RCC 7860 (cell line): Measurements from ENCODE around the gene P2RX1.
"Not testable (repeated sequence)": the region's sequence is repeated elsewhere in the genome, so short reads cannot be mapped to it uniquely, and the experiment has no call there.

Source experiments
- DNase-seq: peaks from one replicate; pipeline ENCODE4 v3.0.0-alpha.2; 2015; ENCODE audit warnings: low spot score
- FAIRE-seq: peaks from 2 replicates; lab custom pipeline; 2012; peaks lifted over from hg19 to GRCh38; lab: Jason Lieb, UNC

P2RX1 gene

DNA sequence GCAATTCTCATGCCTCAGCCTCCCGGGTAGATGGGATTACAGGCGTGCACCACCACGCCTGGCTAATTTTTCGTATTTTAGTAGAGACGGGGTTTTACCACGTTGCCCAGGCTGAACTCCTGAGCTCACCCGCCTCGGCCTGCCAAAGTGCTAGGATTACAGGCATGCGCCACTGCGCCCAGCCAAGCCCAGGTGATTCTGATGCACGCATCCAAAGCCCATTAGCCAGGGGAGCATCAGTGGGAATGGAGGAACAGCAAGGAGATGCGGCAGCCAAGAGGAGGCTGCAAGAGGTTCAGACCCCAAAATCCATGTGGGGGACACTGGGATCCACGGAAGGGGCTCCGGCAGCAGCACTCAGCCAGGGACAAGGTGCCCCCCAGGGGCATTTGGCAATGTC is 35.9 kb upstream of the P2RX1 start:
- no peak for DNase-seq
- FAIRE-seq: no peak

DNA sequence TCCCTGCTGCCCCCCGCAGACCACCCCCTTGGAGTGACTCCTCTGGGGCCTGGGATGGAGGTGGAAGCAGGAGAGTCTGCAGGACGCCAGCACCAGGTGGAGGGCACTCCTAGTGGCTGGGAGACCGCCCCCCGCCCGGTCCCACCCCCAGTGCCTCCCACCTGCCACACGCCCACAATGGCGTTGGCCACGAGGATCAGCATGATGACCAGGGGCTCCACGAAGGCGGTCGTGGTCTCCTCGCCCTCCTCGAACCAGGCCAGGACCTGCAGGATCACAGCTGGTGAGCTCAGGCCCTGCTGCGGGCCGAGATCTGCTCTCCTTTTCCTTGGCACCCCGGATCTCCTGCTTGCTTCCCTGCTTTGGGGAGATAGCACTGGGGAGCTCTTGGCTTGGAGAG is 35.2 kb upstream of the P2RX1 start:
- DNase-seq (no peak), FAIRE-seq (no peak)

DNA sequence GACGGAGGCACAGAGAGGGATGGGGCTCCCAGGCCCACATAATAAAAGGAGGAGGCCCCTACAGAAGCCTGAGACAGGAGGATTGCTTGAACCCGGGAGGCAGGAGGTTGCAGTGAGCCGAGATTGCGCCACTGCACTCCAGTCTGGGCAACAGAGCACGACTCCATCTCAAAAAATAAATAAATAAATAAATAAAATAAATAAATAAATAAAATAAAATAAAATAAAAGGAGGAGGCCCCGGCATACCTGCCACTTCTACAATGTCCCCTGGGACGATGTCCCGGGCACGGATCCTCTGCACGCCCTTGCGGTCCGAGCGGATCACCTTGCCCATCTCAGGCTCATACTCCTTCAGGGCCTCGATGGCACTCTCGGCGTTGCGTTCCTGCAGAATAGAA is 34.7 kb upstream of the P2RX1 start:
- FAIRE-seq: no peak
- no peak for DNase-seq

GRCh38 chr17:3950584-3950983 is 34.3 kb upstream of the P2RX1 start:
- DNase-seq: no peak
- FAIRE-seq: no peak

DNA sequence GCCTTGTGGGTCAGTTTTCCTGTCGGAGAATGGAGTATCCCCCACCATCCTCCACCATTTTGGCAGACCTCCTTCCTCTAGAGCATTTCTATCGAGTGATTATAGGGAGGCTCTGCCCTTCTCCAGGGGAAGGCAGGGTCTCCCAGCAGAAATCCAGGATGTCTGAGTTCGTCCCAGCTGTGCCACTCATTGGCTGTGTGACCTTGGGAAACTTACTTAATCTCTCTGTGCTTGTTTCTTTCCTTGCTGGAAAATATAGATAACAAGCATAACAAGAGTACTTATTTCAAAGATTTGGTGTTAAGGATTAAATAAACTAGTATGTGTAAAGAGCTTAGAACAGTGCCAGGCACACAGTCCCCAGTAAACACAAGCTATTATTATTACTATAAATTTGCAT is 33.2 kb upstream of the P2RX1 start:
- FAIRE-seq: no peak
- DNase-seq: no peak

DNA sequence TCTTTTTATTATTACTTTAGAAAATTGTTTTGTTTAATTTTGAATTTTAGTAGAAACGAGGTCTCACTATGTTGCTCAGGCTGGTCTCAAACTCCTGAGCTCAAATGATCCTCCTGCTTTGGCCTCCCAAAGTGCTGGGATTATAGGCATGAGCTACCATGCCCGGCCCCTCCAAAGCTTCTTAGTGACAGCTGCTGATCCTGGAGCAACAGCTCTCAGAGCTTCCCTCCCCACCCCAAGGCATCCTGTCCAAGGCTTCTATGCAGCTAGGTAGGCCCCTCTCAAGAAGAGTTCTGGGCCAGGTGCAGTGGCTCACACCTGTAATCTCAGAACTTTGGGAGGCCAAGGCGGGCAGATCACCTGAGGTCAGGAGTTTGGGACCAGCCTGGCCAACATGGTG is 32.3 kb upstream of the P2RX1 start:
- DNase-seq, FAIRE-seq: not testable (repeated sequence)

- FAIRE-seq (no peak), DNase-seq (no peak)
These were observed 31.1 kb upstream of the P2RX1 start for GRCh38 chr17:3947318-3947810.

GRCh38 chr17:3946711-3947235 is 30.5 kb upstream of the P2RX1 start:
- DNase-seq (no peak), FAIRE-seq (no peak)

- DNase-seq (no peak), FAIRE-seq (no peak)
These were observed 28.5 kb upstream of the P2RX1 start for GRCh38 chr17:3944485-3945388.

GRCh38 chr17:3943240-3943891 is 27.1 kb upstream of the P2RX1 start:
- FAIRE-seq (no peak), DNase-seq (no peak)

DNA sequence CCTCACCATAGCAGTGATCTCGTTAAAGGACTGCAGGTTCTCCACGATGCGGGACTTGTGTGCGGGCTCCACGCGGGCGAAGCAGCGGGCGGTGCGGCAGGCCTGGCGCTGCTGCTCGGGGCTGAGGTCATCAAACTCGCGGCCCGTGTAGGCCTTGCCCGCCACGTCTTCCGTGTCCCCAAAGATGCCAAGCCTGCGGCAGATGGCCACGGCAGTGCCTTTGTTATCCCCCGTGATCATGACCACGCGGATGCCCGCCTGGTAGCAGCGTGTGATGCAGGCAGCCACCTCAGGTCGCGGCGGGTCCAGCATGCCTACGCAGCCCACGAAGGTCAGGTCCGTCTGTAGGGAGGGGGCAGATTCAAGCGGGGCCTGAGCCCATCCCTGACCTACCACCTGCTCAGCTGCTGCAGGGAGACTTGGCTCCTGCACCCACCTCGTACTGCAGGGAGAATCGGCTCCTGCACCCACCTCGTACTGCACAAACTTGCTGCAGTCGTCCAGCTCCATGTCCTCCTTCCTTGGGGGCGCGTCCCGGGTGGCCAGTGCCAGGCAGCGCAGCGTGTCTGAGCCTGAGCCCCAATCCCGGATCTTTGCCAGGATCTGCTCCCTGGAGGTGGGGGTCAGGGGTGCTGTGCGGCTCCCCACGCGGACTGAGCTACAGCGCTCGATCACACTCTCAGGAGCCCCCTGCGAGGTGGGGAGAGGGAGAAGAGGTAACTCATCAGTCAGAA is 24.9 kb upstream of the P2RX1 start:
- DNase-seq: no peak
- no peak for FAIRE-seq

DNA sequence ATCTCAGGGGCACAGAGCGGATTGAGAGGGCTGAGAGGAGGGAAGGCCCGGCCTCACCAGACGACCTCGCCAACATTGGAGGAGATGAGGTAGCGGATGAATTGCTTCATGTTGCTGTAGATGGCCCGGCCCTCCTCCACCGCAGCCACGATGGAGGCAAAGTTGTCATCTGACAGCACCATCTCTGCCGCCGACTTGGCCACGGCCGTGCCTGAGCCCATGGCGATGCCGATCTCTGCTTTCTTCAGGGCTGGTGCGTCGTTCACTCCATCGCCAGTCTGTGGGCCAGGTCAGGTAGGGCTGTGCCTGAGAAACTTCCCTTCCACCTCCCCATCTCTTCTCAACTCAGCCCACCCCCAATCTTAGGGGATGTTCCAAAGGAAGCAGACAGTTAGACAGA is 21.1 kb upstream of the P2RX1 start:
- no peak for DNase-seq
- FAIRE-seq: no peak

GRCh38 chr17:3935825-3936355 is 19.6 kb upstream of the P2RX1 start:
- peak; percentile 8 for DNase-seq
- FAIRE-seq: no peak

DNA sequence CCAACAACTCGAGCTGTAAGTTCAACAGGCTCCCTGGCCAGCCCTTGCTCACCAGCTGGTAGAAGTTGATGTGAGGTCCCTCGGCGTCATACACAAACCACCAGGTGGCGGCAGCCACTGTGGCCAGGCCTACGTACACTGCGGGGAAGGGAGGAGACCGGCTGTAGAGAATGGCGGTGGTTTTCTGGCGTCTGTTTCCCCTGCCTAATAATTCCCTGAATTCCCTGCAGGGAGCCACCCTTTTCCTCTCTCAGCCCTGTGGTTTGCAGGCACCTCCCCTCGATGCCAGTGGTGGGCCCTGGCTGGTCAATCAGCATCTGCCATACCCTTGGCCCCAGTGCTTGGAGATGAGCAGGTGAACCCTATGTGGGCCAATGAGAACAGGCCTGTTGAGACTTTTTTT is 18.9 kb upstream of the P2RX1 start:
- FAIRE-seq (no peak), DNase-seq (no peak)

GRCh38 chr17:3929764-3930163 is 13.5 kb upstream of the P2RX1 start:
- no peak for FAIRE-seq
- no peak for DNase-seq

- DNase-seq (no peak), FAIRE-seq (no peak)
These were observed 12.9 kb upstream of the P2RX1 start for GRCh38 chr17:3929181-3929580.

- DNase-seq (no peak), FAIRE-seq (no peak)
These were observed 12.1 kb upstream of the P2RX1 start for GRCh38 chr17:3928406-3928805.

GRCh38 chr17:3927628-3928340 is 11.5 kb upstream of the P2RX1 start:
- DNase-seq: no peak

DNA sequence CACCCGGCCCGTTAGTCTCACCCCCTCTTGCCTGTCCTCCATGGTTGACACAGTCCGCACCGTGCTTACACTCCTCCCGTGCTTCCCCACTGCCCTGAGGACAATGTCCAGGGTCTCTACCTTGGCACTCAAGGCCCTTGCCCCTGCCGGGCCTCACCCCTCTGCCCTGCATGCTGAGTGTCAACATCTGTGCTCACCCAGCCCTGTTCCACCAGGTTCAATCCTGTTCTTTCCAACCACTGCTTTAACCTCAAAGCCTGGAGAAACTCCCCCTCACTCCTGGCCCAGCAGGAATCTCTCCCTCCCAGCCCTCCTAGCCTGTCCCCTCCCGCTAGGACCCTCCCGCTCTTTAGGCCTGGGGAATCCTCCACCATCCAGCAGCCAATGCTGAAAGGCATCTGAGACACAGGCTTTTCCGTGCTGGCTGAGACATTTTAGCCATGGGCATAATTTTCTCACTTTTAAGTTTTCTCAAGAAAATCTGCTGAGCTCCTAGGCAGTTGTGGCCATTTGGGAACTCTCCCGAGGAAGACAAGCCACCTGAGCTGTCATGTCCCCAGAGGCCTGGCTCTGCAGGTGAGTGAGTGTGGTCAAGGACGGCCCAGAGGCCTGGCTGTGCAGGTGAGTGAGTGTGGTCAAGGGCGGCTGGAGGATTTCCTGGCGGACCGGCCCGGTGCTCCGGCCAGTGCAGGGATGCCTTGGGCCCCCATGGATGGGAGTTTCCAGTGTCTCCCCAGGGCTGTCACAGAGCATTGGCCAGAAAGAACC is 10.8 kb upstream of the P2RX1 start:
- no peak for DNase-seq
- FAIRE-seq: no peak

More at GRCh38 chr17:3927628-3928340, 11.5 kb upstream of the P2RX1 start:
- no peak for FAIRE-seq
